GM18499 (cell line): ENCODE results near the gene OBP2A.
"Not testable (repeated sequence)": the region's sequence is repeated elsewhere in the genome, so short reads cannot be mapped to it uniquely, and the experiment has no call there.

ENCODE experiments used
- ATAC-seq: cut with Tn5 transposase; IDR thresholded peaks from one replicate; pipeline ENCODE4 v1.9.1; 2021; ENCODE audit warnings: moderate number of reproducible peaks; ENCODE audit not compliant: insufficient read depth, unreplicated experiment

The OBP2A gene

DNA sequence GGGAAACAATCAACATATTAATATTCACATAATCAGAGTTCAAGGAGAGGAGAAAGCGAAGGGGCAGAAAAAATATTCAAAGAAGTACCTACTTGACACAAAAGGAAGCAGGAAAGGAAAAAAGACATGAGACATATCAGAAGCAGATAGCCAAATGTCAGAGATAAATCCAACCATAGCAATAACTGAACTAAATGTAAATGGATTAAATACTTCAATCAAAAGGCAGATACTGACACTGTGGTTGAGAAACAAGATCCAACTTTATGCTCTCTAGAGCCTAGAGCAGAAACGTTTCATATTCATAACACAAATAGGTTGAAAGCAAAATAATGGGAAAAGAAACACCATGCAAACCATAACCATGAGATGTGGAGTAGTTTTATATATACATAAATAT, 36.5 kb upstream of the OBP2A start:
- no peak for ATAC-seq

DNA sequence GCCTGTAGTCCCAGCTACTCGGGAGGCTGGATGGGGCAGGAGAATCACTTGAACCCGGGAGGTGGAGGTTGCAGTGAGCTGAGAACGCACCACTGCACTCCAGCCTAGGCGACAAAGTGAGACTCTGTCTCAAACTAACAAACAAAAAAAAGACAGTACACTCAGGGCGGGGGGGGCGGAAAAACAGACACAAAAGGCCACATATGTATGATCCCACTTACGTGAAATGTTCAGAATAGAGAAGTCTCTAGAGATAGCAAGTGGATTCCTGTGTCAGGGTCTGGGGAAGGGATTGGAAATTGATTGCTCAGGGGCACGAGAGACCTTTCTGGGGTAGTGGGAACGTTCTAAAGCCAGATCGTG, 33.7 kb upstream of the OBP2A start:
- no peak for ATAC-seq

DNA sequence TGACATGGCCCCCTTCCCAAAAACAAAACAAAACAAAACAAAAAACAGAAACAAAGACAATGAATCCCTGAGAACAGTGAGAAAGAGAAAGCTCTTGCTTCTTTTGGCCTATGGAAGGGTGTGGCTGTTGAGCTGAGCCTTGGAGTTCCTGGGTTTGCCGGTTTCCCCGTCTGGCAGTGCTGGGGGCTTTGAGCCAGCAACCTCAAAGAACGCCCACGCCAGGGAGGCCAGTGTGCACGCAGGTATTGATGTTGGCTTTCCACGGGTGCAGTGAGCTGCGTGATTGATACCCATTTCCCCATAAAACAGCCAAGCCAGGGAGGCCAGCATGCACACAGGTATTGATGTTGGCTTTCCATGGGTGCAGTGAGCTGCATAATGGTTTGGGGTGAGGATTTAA, 33.0 kb upstream of the OBP2A start:
- no peak for ATAC-seq

DNA sequence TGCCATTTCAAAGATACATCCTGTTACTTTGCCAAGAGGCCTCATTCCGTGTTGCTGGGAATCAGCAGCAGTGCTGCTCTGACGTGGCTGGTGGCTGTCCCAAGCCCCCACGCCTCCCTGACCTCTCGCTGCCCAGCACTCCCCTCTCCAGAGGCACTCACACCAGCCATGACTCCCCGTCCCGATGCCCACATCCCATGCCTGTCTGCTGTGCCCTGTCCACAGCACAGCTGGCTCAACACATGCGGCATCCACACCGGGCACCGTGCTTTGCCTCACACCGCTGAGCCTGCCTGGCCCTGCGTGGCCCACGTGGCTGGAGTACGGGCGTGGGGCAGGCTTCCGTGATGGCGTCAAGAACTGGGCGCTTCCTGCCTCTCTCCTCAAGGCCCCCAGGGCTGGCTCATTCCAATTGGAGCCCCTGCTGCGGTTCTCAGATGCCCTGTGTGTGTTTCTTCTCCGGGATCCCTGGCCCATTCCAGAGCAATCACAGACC, 32.5 kb upstream of the OBP2A start:
- no peak for ATAC-seq

DNA sequence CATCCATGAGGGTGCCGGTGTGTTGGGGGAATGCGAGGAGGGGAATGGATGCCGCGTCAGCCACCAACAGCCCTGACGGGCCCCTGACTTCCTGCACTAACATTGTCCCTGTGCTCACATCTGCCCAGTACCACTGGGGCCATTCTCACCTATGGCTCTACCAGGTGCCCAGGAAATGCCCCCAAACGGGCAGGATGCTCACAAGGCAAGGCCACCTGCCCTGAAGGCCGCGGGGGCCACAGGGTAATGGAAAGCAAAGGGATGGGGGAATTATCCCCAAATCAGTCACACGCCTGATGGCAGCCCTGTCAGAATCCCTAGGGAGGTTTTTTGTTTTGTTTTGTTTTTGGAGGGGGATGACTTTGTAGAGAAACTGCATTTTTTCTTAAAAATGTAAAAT, 32.0 kb upstream of the OBP2A start:
- ATAC-seq = not testable (repeated sequence)

DNA sequence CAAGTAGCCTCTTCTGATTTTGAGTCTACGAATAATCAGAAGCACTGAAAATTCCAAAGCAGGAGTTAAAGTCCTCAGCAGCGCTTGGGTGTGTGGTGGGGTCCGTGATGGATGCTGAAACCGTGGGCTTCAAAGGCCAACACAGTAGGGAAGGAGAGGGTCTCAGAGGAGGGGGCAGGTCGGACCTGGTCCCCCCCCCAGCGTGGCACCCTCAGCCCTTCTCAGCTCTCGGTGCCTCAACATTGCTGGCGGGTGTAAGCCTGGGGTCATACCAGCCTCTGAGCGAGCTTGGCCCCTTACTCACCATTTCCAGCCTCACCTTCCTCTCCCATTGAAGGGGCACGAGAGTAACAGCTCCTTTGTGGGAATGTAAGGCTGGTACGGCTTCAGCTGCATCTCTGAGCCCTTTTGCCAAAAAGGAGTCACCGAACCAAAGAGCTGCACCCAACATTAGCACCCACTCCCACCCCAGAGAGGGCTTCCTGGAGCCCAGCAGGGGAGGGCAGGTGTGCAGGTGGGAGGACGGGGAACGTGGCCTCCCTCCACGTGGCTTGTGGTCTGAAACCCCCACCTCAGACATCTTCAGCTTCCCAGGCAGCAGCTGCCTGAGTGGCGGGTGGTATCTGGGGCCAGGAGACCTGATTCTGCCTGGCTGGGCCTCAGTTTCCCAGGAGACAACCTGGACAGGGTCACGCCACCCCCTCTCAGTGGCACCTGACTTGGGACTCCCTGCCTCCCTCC, 31.4 kb upstream of the OBP2A start:
- ATAC-seq = no peak

DNA sequence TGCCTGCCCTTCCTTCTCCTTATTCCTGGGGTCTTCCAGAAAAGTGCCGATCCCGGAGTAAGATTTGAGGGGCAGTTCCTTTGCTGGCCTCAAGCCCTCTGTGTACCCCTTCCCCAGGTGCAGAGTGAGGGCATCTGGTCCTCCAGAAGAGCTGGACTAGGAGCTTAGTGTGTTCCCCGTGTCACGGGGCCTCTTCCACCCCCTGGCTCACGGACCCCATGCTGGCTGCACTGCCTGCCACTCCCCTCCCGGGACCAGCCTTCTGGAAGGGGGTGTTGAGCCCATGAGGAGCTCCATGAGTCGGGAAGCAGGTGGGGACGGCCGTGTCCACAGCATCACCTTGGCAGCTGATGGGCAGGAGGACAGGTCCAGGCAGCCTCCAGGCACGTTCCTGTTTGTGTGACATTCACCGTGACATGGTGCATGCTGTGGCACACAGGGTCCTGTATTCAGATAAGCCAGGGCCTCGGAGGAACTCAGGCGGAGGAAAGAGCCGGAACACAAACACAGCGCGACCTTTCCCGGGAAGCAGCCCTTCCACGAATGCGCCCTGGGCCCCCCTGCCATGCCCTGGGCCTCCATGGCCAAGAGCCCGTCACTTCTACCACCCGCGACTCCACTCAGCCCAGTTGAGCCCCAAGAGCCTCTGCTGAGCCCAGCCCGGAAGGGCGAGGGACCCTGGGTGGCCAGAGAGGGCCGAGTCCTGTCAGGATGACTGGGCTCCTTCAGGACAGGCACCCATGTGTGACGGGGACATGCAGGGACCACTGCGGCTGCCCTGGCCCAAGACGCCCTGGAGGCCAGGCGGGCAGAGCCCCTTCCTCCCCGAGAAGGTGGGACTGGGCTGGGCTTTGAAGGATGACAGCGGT, 30.6 kb upstream of the OBP2A start:
- no peak for ATAC-seq

DNA sequence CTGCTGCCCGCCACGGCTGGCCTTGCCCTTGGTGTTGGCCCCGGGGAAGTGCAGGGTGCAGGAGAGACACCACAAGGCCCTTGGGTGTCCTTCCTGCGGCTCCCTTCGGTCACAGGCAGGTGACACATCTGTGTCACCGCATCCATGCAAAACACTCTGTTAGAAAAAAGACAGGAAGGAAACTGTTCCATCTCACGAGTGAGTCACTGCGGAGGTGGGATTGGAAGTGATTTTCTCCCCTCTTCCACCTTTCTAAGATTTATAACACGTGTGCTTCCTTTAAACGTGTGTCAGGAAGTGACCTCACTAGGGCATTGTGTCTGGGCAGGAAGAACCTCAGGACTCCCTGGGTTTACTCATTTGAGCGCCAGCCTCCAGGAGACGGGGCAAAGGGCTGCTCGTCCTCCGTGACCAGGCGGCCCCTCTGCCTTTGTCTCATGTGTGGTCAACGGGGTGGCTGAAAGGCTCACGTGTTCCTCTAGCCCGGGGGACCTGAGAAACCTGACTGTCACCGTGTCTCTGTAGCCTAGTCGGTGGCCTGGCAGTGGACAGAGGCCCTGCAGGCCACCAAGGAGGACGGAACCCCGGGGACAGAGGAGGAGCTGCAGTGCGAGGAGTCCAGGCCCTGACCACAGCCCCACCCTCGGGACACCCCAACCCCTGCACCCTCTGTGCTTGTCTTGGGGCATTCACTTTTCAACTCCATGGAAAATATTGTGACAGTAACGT, 29.6 kb upstream of the OBP2A start:
- ATAC-seq = no peak

DNA sequence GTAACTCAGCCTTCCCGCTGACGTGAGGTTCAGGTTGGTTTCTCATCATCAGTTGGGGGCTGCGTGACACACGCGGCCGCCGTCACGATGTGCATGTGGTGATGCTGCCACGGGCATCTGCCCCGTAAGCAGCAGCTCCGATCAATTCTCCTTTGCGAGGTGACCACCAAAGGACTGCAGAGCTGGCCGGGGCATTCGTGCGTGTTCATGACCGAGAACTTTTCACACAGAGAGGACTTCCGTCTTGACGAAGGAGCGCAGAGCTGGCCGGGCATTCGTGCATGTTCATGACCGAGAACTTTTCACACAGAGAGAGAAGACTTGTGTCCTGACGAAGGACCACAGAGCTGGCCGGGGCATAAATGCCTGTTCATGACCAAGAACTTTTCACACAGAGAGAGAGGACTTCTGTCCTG, 28.5 kb upstream of the OBP2A start:
- ATAC-seq = no peak

DNA sequence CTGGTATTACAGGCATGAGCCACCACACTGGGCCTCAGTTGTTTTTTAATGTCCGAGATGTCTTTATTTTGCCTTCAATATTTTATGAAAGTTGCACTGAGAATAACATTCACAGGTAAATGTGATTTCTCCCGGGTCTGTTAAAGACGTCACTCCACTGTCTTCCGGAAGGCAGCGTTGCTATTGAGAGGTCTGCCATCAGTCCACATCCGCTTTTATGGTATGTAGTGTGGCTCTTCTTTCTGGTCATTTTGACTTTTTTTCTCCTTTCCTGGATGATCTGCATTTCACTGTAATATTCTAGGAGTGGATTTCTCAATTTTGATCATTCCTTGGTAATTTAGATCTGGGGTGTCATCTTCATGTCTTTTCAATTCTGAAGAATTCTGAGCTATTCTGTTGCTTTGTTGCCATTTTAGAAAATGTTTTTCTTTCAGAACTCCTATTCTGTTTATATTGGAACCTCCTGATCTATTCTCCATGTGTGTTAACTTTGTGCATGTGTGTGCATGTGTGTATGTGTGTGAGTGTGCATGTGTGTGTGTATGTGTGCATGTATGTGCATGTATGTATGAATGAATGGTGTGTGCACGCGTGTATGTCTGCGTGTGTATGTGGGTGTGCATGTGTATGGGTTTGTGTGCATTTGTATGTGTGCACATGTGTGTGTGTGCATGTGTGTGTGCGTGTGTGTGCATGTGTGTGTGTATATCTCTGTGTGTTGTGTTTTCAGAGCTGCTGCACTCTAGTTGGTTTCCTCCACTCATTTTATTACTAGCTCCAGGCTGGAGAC, 26.6 kb upstream of the OBP2A start:
- no peak for ATAC-seq

DNA sequence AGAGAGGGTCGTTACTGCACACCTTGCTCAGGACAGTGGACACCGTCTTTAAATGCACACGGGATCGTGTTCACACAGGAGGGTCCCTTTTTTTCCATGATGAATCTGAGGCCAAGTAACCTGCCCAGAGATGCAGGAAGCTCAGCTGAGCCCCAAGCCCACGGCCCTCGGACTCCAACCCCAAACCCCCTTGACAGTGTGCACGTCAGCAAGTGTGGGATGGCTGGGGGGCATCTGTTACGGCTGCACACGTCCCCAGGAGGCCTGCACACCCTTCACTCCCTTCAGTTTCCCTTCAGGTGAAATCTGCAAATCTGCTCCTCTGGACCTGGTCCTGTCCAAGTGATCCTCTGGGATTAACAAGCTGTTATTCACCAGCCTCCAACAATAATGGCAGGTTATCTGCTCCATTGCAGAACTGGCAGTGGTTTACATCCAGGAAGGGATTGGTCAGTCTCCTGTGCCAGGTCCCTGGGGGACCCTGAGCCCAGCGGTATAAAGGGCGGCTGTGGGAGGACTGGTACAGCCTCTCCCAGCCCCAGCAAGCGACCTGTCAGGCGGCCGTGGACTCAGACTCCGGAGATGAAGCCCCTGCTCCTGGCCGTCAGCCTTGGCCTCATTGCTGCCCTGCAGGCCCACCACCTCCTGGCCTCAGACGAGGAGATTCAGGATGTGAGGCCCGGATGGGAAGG, 24.9 kb upstream of the OBP2A start, which contains the start of gene LCN1:
Gene LCN1 (plus strand): TSS at position 525 of the 692 bp plus-strand sequence. CDS start 58 bp downstream, at position 583.
- no peak for ATAC-seq

DNA sequence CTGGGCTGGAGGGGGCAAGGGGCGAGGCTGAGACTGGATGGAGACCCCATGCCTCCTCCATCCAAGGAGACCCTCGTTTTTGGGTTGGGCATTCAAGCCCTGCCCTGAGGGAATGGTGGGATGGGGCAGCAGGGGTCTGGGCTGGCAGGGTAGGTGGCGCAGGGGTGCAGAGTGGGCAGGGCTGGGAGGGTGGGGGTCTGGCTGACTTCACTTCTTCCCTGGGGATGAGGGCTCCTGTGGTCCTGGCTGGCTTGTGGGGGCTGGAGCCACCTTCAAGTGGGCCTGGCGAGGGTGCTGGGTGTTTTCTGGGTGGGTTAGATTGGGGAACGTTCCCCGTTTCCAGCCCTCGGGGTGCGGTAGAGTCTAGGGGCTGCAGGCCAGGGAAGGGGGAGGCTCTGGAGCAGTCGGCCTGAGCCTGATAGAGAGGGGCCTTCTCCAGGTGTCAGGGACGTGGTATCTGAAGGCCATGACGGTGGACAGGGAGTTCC, 24.3 kb upstream of the OBP2A start:
- ATAC-seq = no peak

DNA sequence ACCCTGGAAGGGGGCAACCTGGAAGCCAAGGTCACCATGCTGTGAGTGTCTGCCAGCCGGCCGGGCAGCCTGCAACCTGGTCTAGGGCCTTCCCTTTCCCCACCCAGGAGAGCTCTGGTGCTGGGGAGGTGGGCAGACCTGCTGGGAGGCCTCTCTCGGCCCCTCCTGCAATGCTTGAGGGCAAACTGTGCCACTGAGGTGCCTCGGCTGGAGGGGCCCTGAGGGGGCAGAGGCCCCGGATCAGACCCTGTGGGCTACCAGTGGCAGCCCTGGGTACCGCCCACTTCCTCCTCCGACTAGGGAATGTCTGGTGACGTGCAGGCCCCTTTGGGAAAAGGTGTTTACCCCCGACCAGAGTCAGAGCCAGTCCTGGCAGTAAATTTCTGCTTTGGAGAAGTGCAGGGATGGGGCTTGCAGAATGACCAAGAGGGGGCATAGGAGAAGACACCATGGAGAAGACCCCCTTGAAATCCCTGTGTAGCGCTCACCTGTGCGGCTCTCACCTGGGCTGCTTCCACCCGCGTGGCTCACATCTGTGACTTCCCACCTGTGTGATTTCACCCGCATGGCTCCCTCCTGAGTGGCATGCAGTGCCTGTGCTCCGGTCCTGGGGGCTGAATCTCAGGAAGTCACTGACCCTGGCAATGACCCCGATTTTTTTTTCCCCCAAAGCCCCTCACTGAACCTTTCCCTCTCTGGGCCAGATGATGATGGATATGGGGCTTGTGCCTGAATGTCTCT, 23.6 kb upstream of the OBP2A start:
- no peak for ATAC-seq

DNA sequence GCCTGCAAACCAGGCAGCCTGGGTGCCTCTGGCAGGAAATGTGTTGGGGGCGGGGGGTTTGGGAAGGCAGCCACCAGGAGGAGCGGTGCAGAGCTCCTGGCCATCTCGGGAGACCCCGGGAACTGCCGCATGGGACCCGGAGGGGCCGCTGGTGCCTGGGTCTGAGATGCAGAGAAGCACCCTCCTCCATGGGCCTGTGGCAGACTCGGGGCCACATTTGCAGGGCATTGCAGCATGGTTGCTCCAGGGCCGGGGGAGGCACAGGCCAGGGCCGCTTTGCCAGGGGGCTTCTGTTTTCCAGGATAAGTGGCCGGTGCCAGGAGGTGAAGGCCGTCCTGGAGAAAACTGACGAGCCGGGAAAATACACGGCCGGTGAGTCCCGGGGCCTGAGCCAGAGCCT, 23.0 kb upstream of the OBP2A start:
- ATAC-seq = no peak

DNA sequence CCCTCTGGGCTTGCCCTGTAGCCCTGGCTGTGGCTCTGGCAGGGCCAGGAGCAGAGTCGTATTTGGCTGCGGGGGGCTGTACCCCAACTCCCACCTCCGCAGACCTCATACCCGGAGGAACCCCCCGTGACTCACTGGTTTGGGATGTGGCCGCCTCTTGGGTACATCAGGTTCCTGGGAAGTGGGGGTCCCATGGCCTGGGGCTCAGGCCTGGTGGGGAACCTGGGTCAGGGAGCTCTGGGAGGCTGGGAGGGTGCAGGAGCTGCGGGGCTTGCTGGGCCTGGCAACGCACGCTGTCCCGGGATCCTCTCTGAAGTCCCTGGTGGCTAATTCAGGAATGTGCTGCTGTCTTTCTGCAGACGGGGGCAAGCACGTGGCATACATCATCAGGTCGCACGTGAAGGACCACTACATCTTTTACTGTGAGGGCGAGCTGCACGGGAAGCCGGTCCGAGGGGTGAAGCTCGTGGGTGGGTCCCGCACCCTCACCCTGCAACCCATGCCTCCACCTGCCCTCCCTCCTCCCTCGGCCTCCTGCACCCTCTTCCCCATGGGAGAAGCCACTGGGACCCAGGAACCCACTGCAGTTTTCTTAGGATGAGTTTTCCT, 22.3 kb upstream of the OBP2A start:
- ATAC-seq = no peak

DNA sequence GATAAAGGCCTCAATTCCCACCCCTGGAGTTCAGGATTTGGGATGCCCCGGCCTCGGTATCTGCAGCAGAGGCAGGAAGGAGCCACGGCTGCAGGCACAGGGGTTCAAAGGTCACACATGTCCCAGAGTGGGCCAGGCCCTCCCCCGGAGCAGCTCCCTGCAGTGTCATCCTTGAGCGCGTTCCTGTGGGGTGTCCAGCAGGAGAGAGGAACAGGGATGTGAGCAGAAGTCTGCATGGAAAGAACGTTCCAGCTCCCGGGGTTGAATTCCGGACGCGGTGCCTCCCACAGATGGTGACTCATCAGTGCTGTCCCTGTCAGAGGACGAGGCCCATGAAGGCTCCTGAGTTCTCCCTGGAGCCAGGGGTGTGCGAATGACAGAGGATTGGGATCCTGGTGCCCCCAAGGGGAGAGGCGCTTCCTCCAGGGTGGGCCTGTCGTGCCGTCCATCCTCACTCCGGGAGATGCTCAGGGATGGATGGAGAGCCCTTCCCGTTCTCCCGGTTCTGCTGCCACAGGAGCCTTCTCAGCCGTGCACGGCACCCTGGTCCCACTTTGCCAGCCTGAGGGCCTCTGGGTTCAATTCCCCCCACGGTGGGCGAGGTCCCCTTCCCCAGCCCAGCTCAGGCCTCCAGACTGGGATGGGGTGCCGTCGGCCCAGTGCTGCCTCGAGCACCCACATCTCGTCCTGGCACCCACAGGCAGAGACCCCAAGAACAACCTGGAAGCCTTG, 21.6 kb upstream of the OBP2A start:
- no peak for ATAC-seq

DNA sequence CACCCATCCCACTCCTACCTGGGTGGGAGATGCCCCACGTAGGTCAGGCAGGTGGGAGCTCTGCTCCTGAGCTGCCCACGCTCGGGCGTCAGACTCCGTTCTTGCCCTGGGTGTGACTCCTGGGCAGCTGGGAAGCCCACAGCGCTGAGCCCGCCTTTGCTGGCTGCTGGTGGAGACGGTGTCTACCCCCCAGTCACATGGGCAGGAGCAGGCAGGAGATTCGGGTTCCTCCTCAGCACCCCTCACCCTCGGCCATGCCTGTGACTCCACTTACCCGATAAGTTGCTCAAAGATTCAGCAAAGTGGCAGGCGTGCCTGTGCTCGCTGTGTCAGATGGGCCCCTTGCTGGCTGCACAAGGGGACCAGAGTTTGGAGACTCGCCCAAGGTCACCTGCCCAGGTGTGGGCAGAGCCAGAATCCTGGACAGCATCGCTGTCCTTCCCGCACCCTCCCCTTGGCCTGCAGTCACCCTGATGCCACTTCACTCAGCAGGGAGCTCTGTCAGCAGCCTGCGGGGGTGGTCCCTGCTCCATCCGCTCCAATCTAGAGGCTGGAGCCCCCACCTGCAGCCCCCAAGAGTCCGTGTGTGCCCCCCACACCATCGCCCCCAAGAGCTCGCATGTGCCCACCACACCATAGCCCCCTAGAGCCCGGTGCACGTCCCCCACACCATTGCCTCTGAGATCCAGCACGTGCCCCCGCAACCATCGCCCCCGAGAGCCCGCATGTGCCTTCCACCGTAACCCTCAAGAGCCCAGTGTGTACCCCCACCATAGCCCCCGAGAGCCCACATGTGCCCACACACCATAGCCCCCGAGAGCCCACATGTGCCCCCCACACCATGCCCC, 20.5 kb upstream of the OBP2A start:
- no peak for ATAC-seq
